Activated CD4-positive, alpha-beta T cell treated with anti-CD3 and anti-CD28 coated beads, Interleukin-2, Interleukin-4, amounts not matched to agents 100 ng/mL and 50 ng/mL, durations not matched to agents 16 hours and 8 hours (primary cell): ENCODE results near the gene TOP2A.

Experiments
- DNase-seq: peaks from one replicate; pipeline ENCODE4 v3.0.0-alpha.2; 2020; ENCODE audit warnings: low spot score

The TOP2A gene

GRCh38 chr17:40417609-40418427, at the start of gene TOP2A:
Gene TOP2A, minus strand, starts transcription at chr17:40417896. Its CDS starts 105 bp downstream, at chr17:40417791.
- DNase-seq, result peak; percentile 100

DNA sequence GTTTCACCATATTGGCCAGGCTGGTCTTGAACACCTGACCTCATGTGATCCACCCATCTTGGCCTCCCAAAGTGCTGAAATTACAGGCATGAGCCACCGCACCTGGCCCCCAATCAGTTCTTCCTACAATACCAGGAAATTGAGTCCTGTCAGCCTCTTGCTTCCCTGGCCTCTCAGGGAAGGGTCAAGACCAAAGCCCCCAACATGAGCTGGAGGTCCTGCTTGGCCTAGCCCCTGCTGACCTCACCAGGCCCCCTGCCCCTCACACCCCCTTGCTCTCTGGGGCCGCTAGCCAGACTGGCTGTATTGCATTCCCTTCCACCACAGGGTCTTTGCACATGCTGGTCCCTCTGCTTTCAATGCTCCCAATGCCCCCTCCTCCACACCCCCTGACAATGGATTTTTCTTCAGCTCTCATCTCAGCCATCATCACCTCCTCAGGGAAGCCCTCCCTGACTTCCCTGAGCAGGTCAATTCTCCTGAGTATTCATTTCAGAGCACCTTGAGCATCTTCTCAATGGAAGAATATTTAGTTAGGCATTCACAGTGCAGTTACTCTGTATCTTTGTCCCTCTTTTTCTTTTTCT, 49.7 kb upstream of the TOP2A start:
- DNase-seq, result no peak

DNA sequence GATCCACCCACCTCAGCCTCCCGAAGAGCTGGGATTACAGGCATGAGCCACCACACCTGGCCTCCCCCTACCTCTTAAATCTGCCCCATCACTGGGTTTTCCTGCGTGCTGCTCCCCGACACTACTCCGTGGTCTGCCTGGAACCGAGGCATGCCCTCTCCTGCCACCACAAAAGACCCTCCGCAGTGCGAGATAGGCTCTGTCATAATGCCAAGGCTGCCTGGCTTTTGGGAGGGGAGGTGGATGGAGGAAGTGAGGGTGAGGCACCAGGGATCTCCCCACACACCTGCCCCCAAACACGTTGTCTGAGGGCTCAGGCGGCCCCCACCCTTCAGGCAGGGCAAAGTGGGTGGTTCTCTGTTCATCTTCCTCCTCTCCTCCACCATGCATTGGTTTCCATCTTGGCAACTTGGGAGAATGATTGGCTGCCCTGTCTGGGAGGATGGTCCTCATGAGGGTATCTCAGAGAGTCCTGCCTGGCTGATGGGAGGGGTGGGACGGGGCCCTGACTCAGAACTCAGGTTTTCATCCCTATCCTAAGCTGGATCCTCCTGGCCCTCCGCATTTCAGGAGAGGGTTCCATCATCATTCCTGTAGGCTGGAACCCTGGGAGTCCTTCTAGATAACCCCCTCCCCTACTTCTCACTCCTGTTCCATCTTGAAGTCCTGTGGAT, 48.7 kb upstream of the TOP2A start:
- no peak for DNase-seq

GRCh38 chr17:40464392-40464855, 46.7 kb upstream of the TOP2A start:
- DNase-seq, result no peak

GRCh38 chr17:40463122-40463550, 45.4 kb upstream of the TOP2A start:
- DNase-seq, result no peak

DNA sequence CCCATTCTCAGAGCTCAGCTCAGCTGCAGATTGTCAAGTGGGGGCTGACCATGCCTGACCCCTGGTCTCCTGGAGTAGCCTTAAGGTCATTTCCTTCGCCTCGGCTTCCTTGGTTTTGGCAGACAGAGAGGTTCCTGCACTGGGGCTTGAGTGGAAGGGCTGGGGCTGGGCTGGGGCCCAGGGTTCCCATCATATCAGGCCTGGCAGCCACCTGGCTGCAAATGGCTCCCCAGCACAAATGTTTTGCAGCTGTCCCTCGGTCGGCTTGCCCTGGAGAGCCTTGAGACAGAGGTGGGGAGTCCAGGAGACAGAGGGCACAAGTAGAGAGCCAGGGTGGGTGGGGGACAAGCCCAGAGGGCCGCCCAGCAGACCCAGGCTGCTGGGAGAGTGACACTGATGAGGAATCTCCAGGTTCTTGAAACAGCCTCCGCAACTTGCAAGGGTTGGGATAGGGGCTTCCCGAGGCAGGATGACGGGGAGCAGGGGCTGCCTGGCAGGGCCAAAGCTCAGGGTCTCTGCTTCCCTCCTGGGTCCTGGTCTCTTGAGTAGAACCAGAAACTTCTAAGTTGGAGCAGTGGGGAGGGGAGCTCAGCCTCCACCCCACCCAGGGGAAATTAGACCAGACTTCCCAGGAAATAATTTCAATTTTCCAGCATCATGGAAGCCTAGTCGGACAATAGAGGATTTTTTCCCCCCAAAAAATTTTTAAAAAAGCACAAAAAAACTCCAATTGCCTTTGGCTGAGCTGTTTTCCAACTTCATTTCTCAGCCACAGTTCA, 44.8 kb upstream of the TOP2A start:
- no peak for DNase-seq

DNA sequence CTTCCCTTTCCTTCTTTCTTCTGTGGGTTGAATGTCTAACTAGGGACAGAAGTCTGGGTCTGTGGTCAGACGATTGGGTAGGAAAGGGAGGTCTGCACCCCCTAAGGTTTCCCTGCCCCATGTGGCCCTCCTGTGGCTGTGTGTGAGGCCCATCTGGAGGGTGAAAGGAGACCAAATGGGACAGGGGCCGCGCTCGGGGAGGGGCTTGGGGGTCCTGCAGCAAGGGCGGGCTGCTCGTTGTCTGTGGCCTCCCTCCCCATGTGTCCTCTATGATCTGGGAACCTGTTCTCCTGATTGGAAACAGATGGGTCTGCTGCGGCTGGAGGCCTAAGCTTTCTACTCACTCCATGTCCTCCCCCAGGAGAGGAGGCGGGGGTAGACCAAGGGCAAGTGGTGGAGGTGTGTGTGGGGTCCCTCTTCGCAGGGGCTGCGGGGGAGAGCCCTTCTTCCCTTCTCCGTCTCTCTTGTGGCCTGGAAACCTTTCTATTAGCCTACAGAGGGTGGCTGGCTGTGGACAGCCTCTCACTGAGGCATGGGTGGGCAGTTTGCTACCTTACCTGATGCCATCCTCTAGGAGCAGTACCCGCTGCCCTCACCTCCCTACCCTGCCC, 44.1 kb upstream of the TOP2A start:
- DNase-seq, result no peak

GRCh38 chr17:40460968-40461731, 43.5 kb upstream of the TOP2A start:
- no peak for DNase-seq

DNA sequence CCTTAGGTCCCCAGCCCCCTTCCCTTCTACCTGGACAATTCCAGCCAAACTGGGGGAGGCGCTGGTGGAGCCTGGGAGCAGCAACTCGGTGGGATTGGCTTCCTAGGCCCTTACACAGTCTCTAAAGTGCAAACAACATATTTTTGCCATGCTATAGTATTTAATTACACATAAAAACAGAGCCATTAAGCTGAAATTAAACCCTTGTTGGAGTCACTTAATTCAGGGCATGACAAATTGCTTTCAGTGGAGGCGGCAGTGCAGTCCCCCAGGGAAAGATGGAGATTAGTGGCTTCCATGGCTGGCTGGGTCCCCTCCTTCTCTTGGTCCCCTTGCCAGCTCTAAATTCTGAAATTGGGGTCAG, 42.9 kb upstream of the TOP2A start:
- DNase-seq, result no peak

DNA sequence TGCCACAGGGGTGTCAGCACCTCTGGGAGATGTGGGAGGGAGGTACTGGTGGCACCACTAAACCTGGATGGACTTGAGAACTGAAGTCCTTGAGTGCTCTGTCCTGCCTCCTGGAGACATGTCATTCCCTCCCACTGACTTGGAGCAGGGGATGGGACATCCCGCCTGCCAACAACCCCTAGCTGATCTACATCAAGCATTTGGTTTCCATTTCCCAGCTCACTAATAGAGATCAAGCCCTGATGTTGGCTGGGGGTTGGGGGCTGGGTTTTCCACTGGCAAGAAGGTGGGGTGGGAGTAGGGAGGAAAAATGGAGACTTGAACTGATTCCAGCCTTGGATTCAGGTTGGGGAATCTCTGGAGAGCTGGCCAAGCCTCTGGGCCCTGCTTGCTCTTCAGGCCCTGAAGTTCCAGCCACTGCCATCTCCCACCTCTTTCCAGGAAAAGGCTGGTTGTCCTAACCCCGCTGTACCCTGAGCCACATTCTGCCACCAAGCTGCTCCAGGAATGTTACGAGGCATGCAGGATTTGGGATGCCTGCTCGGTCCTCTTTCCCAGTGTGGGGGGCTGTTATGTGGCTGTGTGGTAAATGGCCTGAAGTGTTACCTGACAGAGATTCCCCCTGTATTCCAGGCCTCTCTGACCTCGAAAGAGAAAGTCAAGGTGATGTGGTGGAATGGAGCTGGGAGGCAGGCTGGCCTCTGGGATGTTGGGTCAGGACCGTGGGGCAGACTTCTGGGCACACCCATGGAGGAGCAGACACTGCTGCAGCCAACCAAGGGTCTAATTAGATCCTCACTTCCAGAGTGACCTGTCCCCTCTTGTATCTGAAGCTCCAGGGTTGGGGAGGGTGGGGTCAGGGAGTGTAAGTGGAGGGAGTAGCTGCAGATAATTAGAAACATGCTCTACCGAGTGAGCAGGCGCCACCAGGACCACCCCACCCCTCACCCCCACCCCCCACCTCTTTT, 42.2 kb upstream of the TOP2A start:
- no peak for DNase-seq

GRCh38 chr17:40458851-40459482, 41.3 kb upstream of the TOP2A start:
- DNase-seq, result no peak

DNA sequence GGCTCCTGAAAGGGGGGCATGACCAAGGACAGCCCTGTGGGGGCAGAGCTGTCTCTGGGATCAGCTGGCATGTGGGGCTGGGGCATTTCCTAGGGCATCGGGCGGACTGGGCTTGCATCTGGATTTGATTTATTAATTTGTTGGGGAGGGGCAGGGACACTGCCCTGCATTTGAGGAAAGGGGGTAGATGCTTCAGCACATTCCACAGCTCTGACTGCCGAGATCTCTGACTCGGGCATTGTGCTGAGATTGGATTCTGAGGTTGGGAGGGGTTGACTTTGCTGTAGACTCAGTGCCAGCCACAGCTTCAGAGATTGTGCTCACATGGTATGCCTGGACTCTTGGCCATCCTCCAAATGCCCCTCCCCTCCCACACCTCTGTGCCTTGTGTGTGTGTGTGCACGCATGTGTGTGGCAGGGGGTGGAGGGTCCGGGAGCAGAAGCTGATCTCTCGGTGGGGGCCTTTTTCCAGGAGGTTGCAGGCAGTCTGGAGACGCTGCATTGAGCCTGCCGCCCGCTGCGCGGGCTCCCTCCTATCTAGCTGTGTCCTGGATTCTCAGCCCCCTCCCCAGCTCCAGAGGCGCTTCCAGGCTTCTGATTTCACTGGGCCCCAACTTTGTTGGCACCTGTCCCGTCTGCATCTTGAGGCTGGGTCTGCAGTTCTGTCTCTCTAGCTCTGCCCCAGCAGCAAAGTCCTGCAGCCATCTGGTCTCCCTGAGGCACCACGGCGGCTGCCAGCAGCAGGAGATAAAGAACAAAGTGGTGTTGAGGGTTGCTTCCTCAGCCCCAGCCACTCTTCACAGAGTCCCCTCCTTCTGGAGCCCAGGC, 40.5 kb upstream of the TOP2A start:
- DNase-seq, result no peak

GRCh38 chr17:40457369-40457768, 39.7 kb upstream of the TOP2A start:
- no peak for DNase-seq

GRCh38 chr17:40456396-40456951, 38.8 kb upstream of the TOP2A start:
- DNase-seq, result no peak

- DNase-seq, result no peak
These were observed 36.9 kb upstream of the TOP2A start for GRCh38 chr17:40454613-40454995.

DNA sequence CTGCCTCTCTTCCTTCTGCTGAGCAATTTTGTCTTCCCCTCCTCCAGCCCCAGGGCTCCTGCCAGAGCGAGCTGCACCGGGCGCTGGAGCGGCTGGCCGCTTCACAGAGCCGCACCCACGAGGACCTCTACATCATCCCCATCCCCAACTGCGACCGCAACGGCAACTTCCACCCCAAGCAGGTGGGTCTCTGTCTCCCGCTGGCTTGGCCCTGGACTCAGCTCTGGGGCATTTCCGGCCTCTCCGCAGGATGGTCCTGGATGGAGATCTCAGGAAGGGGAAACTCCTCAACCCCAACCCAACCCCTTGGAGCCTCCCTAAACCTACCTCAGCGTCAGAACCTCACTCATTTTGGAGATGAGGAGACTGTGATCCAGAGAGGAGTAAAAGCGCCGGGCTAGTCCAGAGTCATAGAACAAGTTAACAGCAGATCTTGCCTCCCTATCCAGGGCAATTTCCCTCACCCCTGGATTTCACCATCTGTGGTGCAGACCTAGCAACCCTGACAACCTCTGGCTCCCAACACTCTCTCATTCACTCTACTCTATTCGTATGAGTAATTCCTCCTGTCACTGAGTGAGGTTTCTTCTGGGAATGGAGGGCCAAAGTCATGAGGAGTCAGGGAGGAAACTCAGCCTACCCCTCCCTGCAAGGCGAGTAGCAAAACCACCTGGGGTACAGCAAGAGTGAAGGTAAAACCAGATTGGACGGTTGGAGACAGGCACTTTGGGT, 36.4 kb upstream of the TOP2A start:
- no peak for DNase-seq

DNA sequence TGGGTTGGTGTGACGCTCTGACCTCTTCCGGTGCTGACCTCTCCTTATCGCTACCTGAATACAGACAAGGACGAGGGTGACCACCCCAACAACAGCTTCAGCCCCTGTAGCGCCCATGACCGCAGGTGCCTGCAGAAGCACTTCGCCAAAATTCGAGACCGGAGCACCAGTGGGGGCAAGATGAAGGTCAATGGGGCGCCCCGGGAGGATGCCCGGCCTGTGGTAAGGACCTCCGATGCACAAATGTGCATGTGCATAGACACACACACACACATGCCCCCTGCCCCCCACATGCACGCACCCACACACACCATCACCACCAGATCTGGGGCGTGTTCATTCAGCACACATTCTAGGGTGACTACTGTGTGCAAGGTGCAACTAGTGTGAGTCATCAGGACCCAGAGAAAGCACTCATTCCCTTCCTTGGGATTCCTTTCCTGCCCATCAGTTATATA, 35.3 kb upstream of the TOP2A start:
- no peak for DNase-seq
